GM12874 (cell line): ENCODE results near the gene PRKAG2.

Experiments
- TF ChIP-seq, protein P1 (sequence below): IDR thresholded peaks from 2 replicates; pipeline ENCODE4 v1.5.1; 2011; ENCODE audit warnings: low read depth, mild to moderate bottlenecking, control low read depth, low read length, moderate library complexity; ENCODE audit not compliant: insufficient read depth

The PRKAG2 gene

DNA sequence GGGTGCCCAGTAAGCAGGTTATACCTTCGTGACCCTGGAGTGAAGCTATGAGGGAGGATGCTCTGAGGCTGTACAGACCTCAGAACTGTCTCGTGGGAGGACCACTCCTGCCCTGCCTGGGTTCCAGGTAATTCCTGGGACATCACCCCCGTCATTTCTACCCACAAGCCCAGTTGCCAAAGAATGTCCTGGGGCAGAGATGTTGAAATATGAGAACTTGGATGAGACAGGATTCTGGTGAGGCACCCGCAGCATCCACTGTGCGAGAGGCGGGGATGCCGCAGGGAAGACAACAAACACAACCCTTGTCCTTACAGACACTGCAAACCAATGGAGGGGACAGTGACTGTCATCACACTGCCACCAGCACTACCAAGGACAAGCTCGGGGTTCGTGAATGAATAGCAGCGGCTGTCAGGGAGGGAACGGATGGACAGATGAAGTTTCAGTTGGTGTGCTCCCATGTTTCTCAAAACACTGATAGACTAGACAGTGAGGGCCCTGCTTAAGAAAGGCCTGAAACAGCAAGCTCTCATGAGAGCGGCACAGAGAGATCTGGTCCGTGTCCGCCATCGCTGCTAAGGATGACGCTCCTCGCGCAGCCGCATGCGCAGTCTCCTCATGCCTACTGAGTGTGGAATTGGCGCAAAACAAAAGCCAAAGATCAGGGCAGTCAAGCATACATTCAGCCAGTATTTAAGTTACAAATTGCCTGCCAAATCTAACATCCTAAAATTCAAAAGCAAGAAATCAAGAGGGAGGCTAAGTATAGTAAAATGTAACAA is 275.2 kb downstream of the PRKAG2 start:
- TF ChIP-seq, protein P1, sequence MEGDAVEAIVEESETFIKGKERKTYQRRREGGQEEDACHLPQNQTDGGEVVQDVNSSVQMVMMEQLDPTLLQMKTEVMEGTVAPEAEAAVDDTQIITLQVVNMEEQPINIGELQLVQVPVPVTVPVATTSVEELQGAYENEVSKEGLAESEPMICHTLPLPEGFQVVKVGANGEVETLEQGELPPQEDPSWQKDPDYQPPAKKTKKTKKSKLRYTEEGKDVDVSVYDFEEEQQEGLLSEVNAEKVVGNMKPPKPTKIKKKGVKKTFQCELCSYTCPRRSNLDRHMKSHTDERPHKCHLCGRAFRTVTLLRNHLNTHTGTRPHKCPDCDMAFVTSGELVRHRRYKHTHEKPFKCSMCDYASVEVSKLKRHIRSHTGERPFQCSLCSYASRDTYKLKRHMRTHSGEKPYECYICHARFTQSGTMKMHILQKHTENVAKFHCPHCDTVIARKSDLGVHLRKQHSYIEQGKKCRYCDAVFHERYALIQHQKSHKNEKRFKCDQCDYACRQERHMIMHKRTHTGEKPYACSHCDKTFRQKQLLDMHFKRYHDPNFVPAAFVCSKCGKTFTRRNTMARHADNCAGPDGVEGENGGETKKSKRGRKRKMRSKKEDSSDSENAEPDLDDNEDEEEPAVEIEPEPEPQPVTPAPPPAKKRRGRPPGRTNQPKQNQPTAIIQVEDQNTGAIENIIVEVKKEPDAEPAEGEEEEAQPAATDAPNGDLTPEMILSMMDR = no peak

- TF ChIP-seq, protein P1 = no peak
These were observed 276.6 kb downstream of the PRKAG2 start for GRCh38 chr7:151600331-151600730.

DNA sequence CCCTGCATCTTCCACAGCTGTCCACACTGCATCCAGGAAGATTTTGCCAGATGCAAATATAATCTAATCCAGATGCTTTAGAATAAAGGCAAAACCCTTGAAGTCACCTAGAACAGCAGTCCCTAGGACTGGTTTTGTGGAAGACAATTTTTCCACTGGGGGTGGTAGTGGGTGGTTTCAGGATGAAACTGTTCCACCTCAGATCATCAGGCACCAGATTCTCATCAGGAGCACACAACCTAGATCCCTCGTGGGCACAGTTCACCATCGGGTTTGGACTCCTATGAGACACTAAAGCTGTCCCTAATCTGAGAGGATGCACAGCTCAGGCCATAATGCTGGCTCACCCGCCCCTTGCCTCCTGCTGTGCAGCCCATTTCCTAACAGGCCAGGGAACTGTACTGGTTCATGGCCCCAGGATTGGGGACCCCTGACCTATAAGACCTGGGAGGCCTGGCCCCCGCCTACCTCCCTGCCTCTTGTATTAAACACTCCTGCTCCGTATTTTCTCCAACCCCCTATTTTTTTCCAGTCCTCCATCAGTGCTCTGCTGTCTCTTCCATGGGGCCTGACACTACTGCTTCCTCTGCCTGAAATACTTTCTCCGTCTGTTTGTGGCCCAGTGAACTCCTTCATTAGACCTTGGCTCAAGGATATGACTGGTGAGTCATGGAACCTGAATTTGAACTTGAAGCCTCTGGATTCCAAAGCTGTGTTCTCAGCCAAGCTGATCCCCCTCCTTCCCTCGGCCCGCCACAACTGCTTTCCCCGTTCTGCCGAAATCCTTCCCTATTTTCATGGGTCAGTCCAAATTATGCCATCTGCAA is 277.3 kb downstream of the PRKAG2 start:
- TF ChIP-seq, protein P1 = no peak

GRCh38 chr7:151597541-151598444 is 279.1 kb downstream of the PRKAG2 start:
- TF ChIP-seq, protein P1 = no peak

DNA sequence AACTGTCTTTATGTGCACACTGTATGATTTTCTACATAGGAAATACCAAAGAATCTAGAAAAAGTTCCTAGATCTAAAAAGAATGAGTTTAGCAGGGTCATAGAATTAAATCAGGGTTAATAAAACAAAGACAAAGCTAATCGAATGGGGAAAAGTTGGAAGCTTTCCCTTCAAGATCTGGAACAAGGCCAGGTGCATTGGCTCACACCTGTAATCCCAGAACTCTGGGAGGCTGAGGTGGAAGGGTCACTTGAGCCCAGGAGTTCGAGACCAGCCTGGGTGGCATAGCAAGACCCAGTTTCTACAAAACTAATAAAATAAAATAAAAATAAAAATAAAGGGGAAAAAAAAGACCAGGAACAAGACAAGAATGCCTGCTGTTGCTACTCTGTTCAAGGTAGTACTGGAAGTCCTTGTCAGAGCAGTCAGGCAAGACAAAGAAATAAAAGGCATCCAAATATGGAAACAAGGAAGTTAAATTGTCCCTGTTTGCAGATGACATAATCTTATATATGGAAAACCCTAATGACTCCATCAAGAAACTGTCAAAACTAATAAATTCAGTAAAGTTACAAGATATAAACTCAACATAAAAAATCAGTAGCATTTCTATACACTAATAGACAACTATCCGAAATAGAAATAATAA is 281.1 kb downstream of the PRKAG2 start:
- TF ChIP-seq, protein P1 = no peak

DNA sequence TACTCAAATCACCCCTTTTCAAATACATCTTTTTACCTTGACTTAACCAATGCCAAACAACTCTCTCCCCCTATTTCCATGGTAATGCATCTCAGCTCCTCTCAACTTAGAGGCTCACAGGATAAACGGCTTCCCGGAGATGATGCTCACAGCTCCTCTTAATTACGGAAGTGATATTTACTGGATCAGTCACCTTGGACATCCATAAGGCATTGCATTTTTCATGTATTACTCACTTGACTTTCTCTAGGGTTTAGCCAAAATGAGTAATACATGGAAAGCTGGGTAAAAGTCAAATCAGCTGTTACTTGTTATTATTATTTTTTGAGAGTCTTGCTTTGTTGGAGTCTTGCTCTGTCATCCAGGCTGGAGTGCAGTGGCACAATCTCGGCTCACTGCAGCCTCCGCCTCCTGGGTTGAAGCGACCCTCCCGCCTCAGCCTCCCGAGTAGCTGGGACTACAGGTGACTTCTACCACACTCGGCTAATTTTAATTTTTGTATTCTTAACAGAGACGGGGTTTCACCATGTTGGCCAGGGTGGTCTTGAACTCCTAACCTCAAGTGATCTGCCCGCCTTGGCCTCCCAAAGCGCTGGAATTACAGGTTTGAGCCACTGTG is 283.9 kb downstream of the PRKAG2 start:
- TF ChIP-seq, protein P1 = no peak
